Endodermal cell (in vitro differentiated cells): ENCODE results near the gene NF1. TPM values are rescaled to one million over a fixed set of nuclear protein-coding genes. Genes with fewer than 3 reads are reported as not detected.

Source experiments
- DNase-seq: peaks from one replicate; pipeline ENCODE4 v3.0.0-alpha.2; 2017
- H3K27ac ChIP-seq: 2 replicates; pipeline ENCODE4 v1.5.1; 2013; ENCODE audit warnings: mild to moderate bottlenecking, low read depth, low read length, moderate library complexity
- H3K27me3 ChIP-seq: 2 replicates; pipeline ENCODE4 v1.6.1; 2013; ENCODE audit warnings: mild to moderate bottlenecking, low read length, moderate library complexity; ENCODE audit not compliant: insufficient read depth, control insufficient read depth, poor library complexity, severe bottlenecking
- H3K36me3 ChIP-seq: 2 replicates; pipeline ENCODE4 v1.7.0; 2013; ENCODE audit warnings: mild to moderate bottlenecking, low read length, moderate library complexity; ENCODE audit not compliant: control insufficient read depth, insufficient read depth
- H3K4me1 ChIP-seq: one replicate; pipeline ENCODE4 v1.7.0; 2013; ENCODE audit warnings: low read length; ENCODE audit not compliant: control insufficient read depth, insufficient read depth
- H3K4me3 ChIP-seq: 2 replicates; pipeline ENCODE4 v1.5.1; 2013; ENCODE audit warnings: mild to moderate bottlenecking, low read length, moderate library complexity
- H3K9ac ChIP-seq: 2 replicates; pipeline ENCODE4 v1.6.1; 2013; ENCODE audit warnings: mild to moderate bottlenecking, low read length, moderate library complexity; ENCODE audit not compliant: poor library complexity, severe bottlenecking; ENCODE audit errors: extremely low read depth
- H3K9me3 ChIP-seq: 2 replicates; pipeline ENCODE4 v1.6.1; 2013; ENCODE audit warnings: mild to moderate bottlenecking, low read length, moderate library complexity; ENCODE audit not compliant: control insufficient read depth
- H3K27ac Mint-ChIP-seq: 2 replicates; pipeline ENCODE4 v1.8.0; 2020; ENCODE audit warnings: mixed read lengths
- H3K27me3 Mint-ChIP-seq: 2 replicates; pipeline ENCODE4 v1.8.0; 2021; ENCODE audit warnings: mild to moderate bottlenecking, mixed read lengths; ENCODE audit not compliant: insufficient read depth
- H3K36me3 Mint-ChIP-seq: 2 replicates; pipeline ENCODE4 v1.8.0; 2020; ENCODE audit warnings: low read depth, mixed read lengths
- H3K4me1 Mint-ChIP-seq: 2 replicates; pipeline ENCODE4 v1.8.0; 2020; ENCODE audit warnings: mixed read lengths
- H3K4me3 Mint-ChIP-seq: 2 replicates; pipeline ENCODE4 v1.8.0; 2020; ENCODE audit warnings: mild to moderate bottlenecking, moderate library complexity, mixed read lengths
- H3K9me3 Mint-ChIP-seq: 2 replicates; pipeline ENCODE4 v1.8.0; 2020; ENCODE audit warnings: mild to moderate bottlenecking, mixed read lengths
- WGBS, 2 experiments: methylation state at CpG; one replicate each; pipeline versions ENCODE4 v1.1.5 to v1.1.7; 2013; ENCODE audit warnings: missing lambda C conversion rate in 2 of 2, mixed read lengths in 1 of 2; ENCODE audit not compliant: insufficient coverage in 1 of 2, insufficient read length in 1 of 2; 5-methylcytosine and 5-hydroxymethylcytosine counted together
- total RNA-seq, 2 donors: library from RNA; stranded (reverse); fragmentation: NEBNext Ultra II Directional in 1 of 2; extraction: Animal tissue kit (Norgen Biotek cat#: 25700) in 1 of 2; gene quantifications; 2 replicates in 1 of 2; 3 replicates in 1 of 2; pipeline ENCODE4 v1.2.1, GENCODE V29; 2021
- TF ChIP-seq, protein P1 (sequence below): fragments of 200-600 bp; sonication (generic); conservative IDR thresholded peaks from 2 replicates; pipeline ENCODE4 v1.5.0; 2021; ENCODE audit warnings: antibody characterized with exemption, mild to moderate bottlenecking

NF1 gene
- total RNA-seq, 2 donors from 2014 or later, result 61.9 to 69.3 TPM

DNA sequence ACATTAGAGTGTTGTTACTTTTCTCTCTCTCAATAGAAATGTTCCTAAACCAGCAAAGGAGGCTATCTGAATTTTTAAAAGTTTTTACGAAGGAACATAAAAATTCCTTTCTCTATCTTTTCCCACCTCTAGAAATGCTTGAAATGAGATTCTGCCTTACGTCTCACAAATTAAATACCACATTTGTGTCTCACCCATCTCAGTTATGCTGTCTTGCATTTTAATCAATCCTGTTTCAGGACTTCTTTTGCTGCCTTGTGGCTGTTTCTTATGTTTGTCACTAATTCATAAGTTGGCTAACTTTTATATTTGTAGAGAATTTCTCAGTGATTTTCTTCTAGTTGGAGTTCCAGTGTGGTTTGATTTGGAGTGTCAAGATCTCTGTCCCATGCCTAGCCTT lies 198.8 kb downstream of the NF1 start:
- no peak overlapping the region for H3K27ac Mint-ChIP-seq
- H3K9me3 Mint-ChIP-seq, result no peaks in the 10 kb centered on the region
- Histone ChIP-seq H3K36me3 (peaks cover 30% of the 10 kb centered on the region), H3K27ac (no peak overlapping the region), H3K4me3 (no peak overlapping the region), H3K9ac (no peak overlapping the region), H3K27me3 (no peaks in the 10 kb centered on the region), H3K9me3 (no peaks in the 10 kb centered on the region), H3K4me1 (peaks cover 3% of the 10 kb centered on the region)
- H3K4me3 Mint-ChIP-seq, result no peak overlapping the region
- 94 to 95% methylated on average over 2 of the region's 2 CpGs for WGBS, 2 experiments
- TF ChIP-seq, protein P1, sequence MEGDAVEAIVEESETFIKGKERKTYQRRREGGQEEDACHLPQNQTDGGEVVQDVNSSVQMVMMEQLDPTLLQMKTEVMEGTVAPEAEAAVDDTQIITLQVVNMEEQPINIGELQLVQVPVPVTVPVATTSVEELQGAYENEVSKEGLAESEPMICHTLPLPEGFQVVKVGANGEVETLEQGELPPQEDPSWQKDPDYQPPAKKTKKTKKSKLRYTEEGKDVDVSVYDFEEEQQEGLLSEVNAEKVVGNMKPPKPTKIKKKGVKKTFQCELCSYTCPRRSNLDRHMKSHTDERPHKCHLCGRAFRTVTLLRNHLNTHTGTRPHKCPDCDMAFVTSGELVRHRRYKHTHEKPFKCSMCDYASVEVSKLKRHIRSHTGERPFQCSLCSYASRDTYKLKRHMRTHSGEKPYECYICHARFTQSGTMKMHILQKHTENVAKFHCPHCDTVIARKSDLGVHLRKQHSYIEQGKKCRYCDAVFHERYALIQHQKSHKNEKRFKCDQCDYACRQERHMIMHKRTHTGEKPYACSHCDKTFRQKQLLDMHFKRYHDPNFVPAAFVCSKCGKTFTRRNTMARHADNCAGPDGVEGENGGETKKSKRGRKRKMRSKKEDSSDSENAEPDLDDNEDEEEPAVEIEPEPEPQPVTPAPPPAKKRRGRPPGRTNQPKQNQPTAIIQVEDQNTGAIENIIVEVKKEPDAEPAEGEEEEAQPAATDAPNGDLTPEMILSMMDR, result no peak
- no peaks in the 10 kb centered on the region for H3K4me1 Mint-ChIP-seq
- no peaks in the 10 kb centered on the region for H3K27me3 Mint-ChIP-seq
- no peak for DNase-seq
- H3K36me3 Mint-ChIP-seq, result peaks cover 17% of the 10 kb centered on the region

DNA sequence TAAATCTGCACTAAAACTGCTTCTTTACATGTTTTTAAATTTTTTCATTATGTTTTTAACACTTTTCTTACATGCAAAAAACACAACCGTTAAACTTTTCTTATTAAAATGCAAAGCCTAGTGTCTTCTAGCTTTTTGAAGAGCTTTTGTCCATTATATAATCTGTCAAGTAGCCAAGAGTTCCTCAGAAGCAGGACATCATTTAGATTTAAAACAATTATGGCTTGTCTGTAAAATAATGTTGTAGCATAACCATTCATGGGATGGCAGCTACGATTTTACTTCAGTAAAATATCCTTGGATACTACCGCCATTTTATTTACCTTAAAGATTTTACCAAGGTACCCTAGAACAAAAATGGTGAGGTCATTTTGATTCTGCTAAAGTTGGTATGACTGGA lies 199.5 kb downstream of the NF1 start:
- Histone ChIP-seq H3K27ac (no peak overlapping the region), H3K4me1 (peaks cover 3% of the 10 kb centered on the region), H3K9ac (no peak overlapping the region), H3K36me3 (peaks cover 33% of the 10 kb centered on the region), H3K9me3 (no peaks in the 10 kb centered on the region), H3K4me3 (no peak overlapping the region), H3K27me3 (no peaks in the 10 kb centered on the region)
- Mint-ChIP-seq H3K9me3 (no peaks in the 10 kb centered on the region), H3K36me3 (peaks cover 17% of the 10 kb centered on the region), H3K4me3 (no peak overlapping the region), H3K27me3 (no peaks in the 10 kb centered on the region), H3K4me1 (no peaks in the 10 kb centered on the region), H3K27ac (no peak overlapping the region)
- 87 to 100% methylated on average over 1 to 3 of the region's 3 CpGs for WGBS, 2 experiments
- DNase-seq, result no peak
- TF ChIP-seq, protein P1, result no peak

DNA sequence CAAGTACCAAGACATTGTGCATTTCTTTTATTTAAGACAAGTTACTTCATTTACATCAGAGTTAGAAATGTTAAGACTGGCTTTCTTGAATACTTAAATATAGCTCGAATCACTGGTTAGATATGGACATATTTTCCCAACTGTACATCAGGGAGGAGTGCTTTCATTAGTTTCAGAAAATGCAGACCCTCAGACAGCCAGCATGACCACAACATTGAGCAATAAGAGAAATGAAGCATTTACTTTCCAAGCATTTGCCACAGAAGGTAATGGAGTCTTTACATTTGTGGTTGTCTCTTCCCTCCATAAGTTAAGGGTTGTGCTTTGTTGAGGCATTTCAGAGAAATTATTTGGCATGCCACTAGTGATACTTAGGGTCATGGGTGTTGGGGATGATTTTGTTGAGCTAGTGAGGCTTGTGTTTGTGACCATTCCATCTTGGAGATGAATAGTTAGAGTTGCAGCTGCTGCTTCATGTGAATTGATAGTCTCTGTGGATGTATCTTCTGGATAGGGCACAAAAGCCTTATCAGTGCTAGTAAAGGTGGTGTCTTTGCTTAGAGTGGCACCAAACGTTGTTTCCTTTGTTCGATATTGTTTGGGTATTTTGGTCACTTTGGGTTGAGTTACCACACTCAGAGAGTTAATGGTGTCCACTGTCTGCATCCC lies 200.2 kb downstream of the NF1 start:
- Mint-ChIP-seq H3K4me3 (no peak overlapping the region), H3K36me3 (peaks cover 17% of the 10 kb centered on the region), H3K27me3 (no peaks in the 10 kb centered on the region), H3K9me3 (no peaks in the 10 kb centered on the region), H3K27ac (no peak overlapping the region), H3K4me1 (no peaks in the 10 kb centered on the region)
- Histone ChIP-seq H3K4me1 (peaks cover 3% of the 10 kb centered on the region), H3K9me3 (no peaks in the 10 kb centered on the region), H3K27me3 (no peaks in the 10 kb centered on the region), H3K4me3 (no peak overlapping the region), H3K9ac (no peak overlapping the region), H3K27ac (no peak overlapping the region), H3K36me3 (peaks cover 33% of the 10 kb centered on the region)
- TF ChIP-seq, protein P1, result no peak
- DNase-seq, result no peak
- WGBS, 2 experiments, result 89 to 100% methylated on average over 2 to 3 of the region's 3 CpGs
